Measurements from ENCODE around the gene USP53. TPM values are rescaled to one million over a fixed set of nuclear protein-coding genes. Genes with fewer than 3 reads are reported as not detected.
"Not testable (repeated sequence)": the region's sequence is repeated elsewhere in the genome, so short reads cannot be mapped to it uniquely, and the experiment has no call there.

USP53 gene
- total RNA-seq = 10 to 100 TPM; 36.1 to 43.0 TPM
- long read RNA-seq, partial matches to known transcripts = 1 of 6 reads
- long read RNA-seq, other reads (novel, unspliced or antisense) = 5 of 6 reads

- peak; percentile 98 for ATAC-seq
- intact Hi-C loops (cut with DNase I) = loop anchor here in 1 of 2 donors (10.0 kb wide), 1 partner anchor 72 kb away; no protein-coding TSS in a partner anchor
These were observed at the start of gene USP53 for GRCh38 chr4:119212234-119212963. USP53 (plus strand) TSS chr4:119212713; CDS start chr4:119239760, 27,047 bp downstream.

DNA sequence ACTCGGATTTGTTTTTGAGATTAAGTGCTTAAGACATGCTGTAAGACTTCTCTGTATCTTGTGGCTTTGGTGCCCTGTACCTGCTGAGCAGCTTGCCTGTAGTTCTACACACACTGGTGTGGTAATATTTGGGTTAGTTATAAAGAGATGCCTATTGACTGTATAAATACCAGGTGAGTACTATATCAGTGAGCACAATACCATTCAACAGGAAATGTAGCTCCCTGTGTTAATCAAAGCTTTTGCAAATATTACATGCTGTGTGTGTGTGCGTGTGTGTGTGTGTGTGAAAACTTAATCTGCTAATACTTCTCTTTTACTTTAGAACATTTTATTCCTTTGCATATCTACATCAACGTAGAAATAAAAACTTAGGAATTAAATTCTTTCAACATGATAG, 46.7 kb upstream of the USP53 start:
- intact Hi-C loops (cut with DNase I) = no loop called here
- DNase-seq (no peak), ATAC-seq (no peak)

More at GRCh38 chr4:119212234-119212963, at the start of gene USP53:
- peak; percentile 97 for DNase-seq

DNA sequence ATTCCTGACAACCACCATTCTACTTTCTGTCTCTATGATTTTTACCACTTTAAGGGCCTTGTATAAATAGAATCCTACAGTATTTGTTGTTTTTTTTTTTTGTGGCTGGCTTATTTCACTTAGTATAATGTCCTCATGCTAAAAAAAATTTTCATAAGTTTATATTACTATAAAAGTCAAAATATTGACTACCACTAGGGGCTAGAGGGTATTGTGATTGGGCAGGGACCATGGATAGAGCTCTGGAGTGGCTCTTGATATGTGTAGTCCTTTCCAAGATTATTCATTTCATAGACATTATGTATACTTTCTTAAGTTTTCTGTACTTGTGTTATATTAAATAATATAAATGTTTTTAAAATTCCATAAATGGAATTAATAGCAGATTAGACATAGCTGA, 42.3 kb upstream of the USP53 start:
- DNase-seq (no peak), ATAC-seq (no peak)
- intact Hi-C loops (cut with DNase I) = no loop called here

- DNase-seq (no peak), ATAC-seq (no peak)
- intact Hi-C loops (cut with DNase I) = no loop called here
These were observed 40.3 kb upstream of the USP53 start for GRCh38 chr4:119172223-119172622.

GRCh38 chr4:119173729-119174361, 38.7 kb upstream of the USP53 start:
- intact Hi-C loops (cut with DNase I); DNase-seq; ATAC-seq: not testable (repeated sequence)

GRCh38 chr4:119179011-119179410, 33.5 kb upstream of the USP53 start:
- intact Hi-C loops (cut with DNase I) = no loop called here
- no peak for ATAC-seq
- no peak for DNase-seq

DNA sequence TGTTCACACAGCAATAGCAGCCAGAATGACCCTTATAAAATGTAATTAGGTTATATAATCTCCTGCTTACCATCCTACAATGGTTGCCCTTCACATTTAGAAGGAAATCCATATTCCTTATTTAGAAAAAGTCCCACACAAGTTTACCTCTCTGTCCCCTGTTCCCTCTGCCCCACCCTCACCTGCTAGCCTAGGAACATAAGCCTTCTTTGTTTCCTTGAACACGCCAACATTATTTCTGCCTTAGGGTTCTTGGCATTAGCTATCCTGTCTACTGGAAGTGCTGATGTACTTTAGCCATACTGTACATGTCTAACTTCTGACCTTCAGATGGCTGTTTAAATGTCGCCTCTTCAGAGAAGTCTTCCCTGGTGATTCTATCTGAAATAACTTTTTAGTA, 28.4 kb upstream of the USP53 start:
- no peak for ATAC-seq
- intact Hi-C loops (cut with DNase I) = no loop called here
- DNase-seq = no peak

DNA sequence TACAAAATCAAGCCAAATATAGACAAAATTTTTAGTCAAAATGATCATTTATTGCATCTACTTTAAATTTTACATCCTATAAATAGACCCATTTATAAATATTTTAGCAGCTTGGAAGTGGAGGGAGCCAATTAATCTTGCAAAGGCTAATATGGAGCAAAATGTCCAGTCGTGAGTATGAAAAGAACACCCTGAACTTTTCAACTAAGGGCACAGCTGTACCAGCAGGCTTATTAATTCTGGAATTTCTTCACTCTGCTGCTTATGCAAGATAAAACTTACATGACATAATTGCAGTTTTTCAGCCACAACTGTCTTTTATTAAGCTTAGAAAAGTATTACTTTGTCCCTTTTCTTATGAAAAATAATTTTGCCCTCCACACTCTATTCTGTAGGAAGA, 22.9 kb upstream of the USP53 start:
- DNase-seq (no peak), ATAC-seq (peak; percentile 77 to 86)
- intact Hi-C loops (cut with DNase I) = no loop called here

GRCh38 chr4:119190354-119190753, 22.2 kb upstream of the USP53 start:
- peak in 1 of 2 donors; percentile 33 for ATAC-seq
- intact Hi-C loops (cut with DNase I) = no loop called here
- DNase-seq = no peak

- DNase-seq (no peak), ATAC-seq (peak in 1 of 2 donors; percentile 41)
- intact Hi-C loops (cut with DNase I) = no loop called here
These were observed 21.0 kb upstream of the USP53 start for GRCh38 chr4:119191505-119191904.

DNA sequence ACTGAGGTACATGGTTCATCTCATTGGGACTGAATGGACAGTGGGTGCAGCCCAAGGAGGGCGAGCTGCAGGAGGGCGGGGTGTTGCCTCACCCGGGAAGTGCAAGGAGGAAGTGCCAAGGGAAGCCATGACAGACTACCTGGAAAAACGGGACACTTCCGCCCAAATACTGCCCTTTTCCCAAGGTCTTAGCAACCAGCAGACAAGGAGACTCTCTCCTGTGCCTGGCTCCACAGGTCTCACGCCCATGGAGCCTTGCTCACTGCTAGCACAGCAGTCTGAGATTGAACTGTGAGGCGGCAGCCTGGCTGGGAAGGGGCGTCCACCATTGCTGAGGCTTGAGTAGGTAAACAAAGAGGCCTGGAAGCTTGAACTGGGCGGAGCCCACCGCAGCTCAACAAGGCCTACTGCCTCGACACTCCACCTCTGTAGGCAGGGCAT, 14.7 kb upstream of the USP53 start:
- DNase-seq (no peak), ATAC-seq (no peak)
- intact Hi-C loops (cut with DNase I) = no loop called here

GRCh38 chr4:119204916-119205315, 7.6 kb upstream of the USP53 start:
- DNase-seq (no peak), ATAC-seq (peak in 1 of 2 donors; percentile 49)
- intact Hi-C loops (cut with DNase I) = no loop called here

DNA sequence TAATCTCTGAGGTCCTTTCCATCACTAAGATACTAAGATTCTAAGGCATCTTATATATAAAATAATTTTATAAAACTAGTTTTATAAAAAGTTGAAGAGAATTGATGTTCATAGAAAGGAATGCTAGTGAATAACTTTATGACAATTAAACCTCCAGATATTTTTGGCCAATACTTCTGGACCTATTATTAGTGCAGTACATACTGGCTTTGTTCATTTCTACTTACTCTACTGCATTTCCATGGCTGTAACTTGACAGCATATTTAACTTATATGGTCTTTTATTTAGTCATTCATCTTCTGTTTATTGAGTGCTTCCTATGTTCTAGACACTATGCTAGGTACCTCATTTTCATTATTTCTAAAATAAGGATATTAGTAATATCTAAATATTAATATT, 6.8 kb upstream of the USP53 start:
- ATAC-seq (no peak), DNase-seq (no peak)
- intact Hi-C loops (cut with DNase I) = no loop called here

GRCh38 chr4:119206178-119206577, 6.3 kb upstream of the USP53 start:
- intact Hi-C loops (cut with DNase I) = no loop called here
- ATAC-seq (peak in 1 of 2 donors; percentile 50), DNase-seq (no peak)

DNA sequence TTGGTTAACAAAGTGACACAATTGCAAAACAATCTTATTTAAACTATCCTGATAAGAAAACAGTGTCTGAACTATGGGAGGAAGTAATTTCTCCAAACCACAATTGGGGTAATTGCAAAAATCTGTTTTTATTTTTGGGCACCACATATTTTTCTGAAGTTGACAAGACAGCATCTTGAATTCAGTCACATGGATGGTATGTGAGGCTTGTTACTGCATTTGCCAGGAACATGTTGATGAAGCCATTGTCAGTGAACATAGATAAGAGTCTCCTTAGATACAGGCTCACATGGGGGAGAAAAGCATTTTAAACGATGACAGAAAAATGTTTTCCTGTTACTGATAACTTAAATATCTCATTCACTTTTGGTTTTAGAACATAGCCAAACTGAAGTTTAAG, 5.5 kb upstream of the USP53 start:
- intact Hi-C loops (cut with DNase I) = no loop called here
- ATAC-seq = no peak

DNA sequence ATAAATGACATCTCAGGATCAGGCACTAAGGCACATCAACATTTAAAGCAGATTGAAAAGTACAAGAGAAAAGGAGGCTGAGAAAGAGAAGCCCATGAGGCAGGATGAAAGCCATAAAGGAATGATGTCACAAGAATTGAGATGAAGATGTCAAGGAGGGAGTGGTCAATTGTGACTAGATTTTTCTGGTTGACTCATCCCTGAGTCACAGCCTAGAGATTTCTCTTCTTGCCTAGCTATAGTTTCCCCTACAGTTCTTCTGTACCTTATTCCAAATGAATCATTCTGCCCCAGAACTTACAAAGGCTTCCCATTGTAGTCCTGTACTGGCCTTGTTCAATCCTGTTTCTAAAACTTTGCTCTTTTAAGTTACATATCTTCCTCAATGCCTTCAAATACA, 3.4 kb upstream of the USP53 start:
- intact Hi-C loops (cut with DNase I) = no loop called here
- ATAC-seq (peak in 1 of 2 donors; percentile 5), DNase-seq (no peak)

More for the DNA sequence above, 5.5 kb upstream of the USP53 start:
- DNase-seq = no peak

DNA sequence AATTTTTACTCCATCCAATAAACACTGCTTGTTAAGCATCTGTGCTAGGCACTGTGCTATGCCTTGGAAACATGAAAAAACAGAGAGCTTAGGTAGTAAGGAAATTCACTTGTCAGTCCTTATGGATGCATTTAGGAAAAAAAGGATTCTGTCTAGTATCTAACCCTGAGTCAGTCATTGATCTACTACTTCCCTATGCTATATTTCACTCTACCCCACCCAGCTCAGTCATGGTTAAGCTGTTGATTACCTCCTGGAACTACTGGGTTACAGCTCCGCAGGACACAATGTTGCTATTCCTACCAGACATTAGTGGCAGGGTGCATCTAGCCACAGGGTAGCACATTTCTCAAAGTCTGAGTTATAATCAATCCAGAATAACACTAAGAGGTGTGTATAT, 2.9 kb upstream of the USP53 start:
- DNase-seq (no peak), ATAC-seq (no peak)
- intact Hi-C loops (cut with DNase I) = no loop called here

DNA sequence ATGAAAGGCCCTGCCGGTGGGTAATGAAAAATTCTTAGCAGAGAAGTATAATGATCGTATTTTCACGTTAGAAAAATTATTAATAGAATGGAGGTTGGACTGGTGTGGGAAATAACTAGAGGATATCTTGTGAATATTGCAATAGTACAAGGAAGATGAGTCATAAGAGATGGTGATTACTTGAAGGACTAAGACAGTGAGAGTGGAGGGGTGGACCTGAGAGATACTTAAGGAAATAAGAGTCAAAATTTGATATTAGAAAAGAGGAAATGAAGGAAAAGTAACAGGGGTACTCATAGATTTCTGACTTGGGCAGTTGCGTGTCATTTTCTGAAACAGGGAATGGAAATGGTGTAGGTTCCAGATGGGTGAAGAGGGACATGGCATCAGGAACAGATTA, 1.7 kb upstream of the USP53 start:
- ATAC-seq (no peak), DNase-seq (no peak)
- intact Hi-C loops (cut with DNase I) = loop anchor here in 1 of 2 donors (10.0 kb wide), 1 partner anchor 74 kb away; no protein-coding TSS in a partner anchor

DNA sequence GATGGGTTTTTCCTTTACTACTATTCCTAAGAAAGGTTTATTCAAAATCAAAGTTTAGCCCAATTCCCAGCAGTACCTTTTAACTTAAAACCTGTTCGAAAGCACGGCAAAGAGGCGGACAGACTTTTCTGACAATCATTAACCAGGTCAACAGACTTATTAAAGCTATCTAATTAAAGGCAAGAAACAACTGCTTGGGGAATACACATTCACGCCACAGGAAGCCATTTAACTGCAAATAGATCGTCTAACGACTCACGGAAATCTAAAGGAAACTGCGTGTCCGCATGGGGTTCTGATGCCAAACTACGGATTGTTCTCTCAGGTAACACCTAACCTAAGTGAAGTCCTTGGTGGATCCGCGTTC, 663 bp upstream of the USP53 start:
- intact Hi-C loops (cut with DNase I) = loop anchor here in 1 of 2 donors (10.0 kb wide), 1 partner anchor 73 kb away; no protein-coding TSS in a partner anchor
- ATAC-seq = peak in 1 of 2 donors; percentile 0
- DNase-seq = no peak

GRCh38 chr4:119212964-119213606, 572 bp downstream of the USP53 start:
- intact Hi-C loops (cut with DNase I) = loop anchor here in 1 of 2 donors (10.0 kb wide), 1 partner anchor 72 kb away; no protein-coding TSS in a partner anchor
- peak; percentile 93 for DNase-seq
- ATAC-seq = peak; percentile 84 to 90

Measured in left cardiac atrium (tissue), 4 donors.